Activated T-helper 17 cell treated with anti-CD3 and anti-CD28 coated beads, Interleukin-2, amount 50 U/mL, for 72 hours (primary cell): ENCODE measurements around the gene AP1M1. TPM values are rescaled to one million over a fixed set of nuclear protein-coding genes. Genes with fewer than 3 reads are reported as not detected.

Source experiments
- ATAC-seq: fragments of 150-1000 bp; cut with Tn5 transposase; replicated peaks from 2 replicates; pipeline ENCODE4 v1.10.0; 2021; ENCODE audit warnings: mild to moderate bottlenecking, moderate library complexity
- H3K27ac Mint-ChIP-seq: one replicate; pipeline ENCODE4 v1.8.0; 2022; ENCODE audit warnings: mixed read lengths
- H3K27me3 Mint-ChIP-seq: one replicate; pipeline ENCODE4 v1.8.0; 2022; ENCODE audit warnings: mixed read lengths
- H3K36me3 Mint-ChIP-seq: one replicate; pipeline ENCODE4 v1.8.0; 2022; ENCODE audit warnings: low read depth, mild to moderate bottlenecking, mixed read lengths
- H3K4me1 Mint-ChIP-seq: one replicate; pipeline ENCODE4 v1.8.0; 2022; ENCODE audit warnings: mixed read lengths
- H3K4me3 Mint-ChIP-seq: one replicate; pipeline ENCODE4 v1.8.0; 2022; ENCODE audit warnings: mild to moderate bottlenecking, mixed read lengths
- H3K9me3 Mint-ChIP-seq: one replicate; pipeline ENCODE4 v1.8.0; 2022; ENCODE audit warnings: mixed read lengths
- total RNA-seq, 2 donors: library from RNA; stranded (reverse); gene quantifications; one replicate each; pipeline ENCODE4 v1.2.3, GENCODE V29; 2022

Gene AP1M1
- total RNA-seq, 2 donors from 2014 or later = 103 to 110 TPM

DNA sequence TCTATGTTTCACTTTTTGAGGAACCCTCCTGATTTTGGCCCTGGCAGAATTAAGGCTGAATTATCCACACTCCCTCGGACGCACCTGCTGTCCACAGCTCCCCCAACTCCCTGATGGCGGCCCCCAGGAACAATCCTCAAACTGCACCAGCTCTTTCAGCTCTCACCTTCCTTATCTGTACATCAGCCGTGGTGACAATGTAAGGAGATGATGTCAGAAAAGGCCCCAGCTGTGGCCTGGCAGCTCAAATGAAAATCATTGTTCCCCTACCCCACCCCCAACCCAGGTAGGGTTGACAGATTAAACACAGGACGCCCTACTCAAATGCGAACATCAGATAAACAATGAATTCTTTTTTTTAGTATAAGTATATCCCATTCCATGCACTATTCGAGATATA lies 91.9 kb downstream of the AP1M1 start:
- Mint-ChIP-seq H3K4me3 (no peak overlapping the region), H3K4me1 (peaks cover 7% of the 10 kb centered on the region), H3K27me3 (peaks cover 7% of the 10 kb centered on the region), H3K27ac (no peak overlapping the region), H3K36me3 (no peaks in the 10 kb centered on the region), H3K9me3 (no peaks in the 10 kb centered on the region)
- no peak for ATAC-seq

DNA sequence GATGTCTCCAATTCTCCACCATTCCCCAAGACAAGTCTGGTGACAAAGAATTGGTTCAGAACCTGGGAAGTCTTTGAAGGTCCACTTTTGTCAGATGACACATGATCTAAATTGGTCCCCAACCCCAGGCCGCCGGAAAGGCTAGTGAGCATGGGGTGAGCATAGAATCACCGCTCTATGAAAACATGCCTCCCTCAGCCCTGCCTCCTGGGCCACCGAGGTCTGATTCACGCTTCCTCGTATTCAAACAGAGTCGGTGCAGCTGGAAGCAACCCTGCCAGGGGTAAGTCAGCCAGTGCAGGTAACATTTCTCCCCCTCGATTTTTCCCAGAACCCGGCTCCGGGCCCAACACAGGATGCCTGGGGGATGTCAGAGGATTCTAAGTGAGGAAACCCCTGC lies 93.0 kb downstream of the AP1M1 start:
- H3K4me1 Mint-ChIP-seq = peaks cover 7% of the 10 kb centered on the region
- no peak for ATAC-seq
- H3K4me3 Mint-ChIP-seq = no peak overlapping the region
- no peaks in the 10 kb centered on the region for H3K9me3 Mint-ChIP-seq
- peaks cover 7% of the 10 kb centered on the region for H3K27me3 Mint-ChIP-seq
- H3K36me3 Mint-ChIP-seq = no peaks in the 10 kb centered on the region
- no peak overlapping the region for H3K27ac Mint-ChIP-seq

DNA sequence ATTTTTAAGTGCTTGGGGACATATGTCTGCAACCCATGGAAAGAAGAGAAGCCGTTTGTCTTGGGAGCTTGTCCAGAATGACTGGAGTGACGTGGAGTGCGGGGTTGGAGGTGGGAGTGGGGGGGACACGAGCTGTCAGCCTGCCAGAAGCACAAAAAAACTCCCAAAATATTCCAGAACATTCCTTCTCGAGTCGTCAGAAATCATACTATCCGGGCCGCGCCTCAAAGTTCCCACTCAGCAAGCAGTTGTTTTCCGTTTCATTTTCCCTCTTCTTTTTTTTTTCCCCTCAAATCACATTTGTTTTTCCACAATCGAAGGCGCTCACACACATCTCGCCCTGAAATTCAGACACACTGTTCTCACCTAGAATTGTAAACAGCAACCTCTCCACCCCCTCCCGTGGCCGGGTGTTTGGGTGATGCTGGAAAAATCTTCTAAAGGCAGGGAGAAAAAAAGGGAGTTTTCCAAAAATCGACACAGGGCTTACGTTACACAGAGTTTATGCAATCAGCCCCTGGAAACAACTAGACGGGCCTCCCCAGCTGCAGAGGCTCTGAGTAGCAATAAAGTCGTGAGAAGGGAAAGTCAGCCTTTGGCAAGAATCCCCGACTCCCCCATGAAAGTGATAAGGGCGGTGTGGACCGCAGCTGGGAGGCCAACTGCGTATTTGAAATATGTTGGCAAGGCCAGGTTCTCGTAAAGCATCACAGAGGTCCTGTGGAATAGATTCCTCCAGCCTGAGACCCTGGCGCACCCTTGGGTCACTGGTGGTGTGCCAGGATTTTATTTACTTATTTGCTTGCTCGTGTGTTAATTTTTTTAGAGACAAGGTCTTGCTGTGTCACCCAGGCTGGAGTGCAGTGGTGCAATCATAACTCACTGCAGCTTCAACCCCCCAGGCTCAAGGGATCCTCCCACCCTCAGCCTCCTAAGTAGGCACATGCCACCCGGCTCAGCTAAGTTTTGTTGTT lies 95.7 kb downstream of the AP1M1 start:
- Mint-ChIP-seq H3K36me3 (no peaks in the 10 kb centered on the region), H3K4me1 (no peaks in the 10 kb centered on the region), H3K27ac (no peak overlapping the region), H3K27me3 (no peaks in the 10 kb centered on the region), H3K4me3 (no peak overlapping the region), H3K9me3 (no peaks in the 10 kb centered on the region)
- no peak for ATAC-seq

DNA sequence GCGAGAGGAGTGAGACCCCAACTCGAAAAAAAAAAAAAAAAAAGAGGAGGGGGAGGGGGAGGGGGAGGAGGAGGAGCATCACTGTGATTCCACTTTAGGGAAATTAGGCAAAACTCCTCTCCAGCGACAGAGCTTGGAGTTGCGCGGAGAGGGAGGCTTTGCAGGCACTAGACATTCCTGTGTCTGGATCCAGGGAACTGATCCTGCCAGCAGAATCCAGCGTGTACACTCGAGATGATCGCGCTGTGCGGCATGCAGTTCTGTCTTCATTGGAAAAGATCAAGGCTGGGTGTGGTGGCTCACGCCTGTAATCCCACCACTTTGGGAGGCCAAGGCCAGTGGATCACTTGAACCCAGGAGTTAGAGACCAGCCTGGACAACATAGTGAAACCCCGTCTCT lies 97.3 kb downstream of the AP1M1 start:
- no peaks in the 10 kb centered on the region for H3K36me3 Mint-ChIP-seq
- no peaks in the 10 kb centered on the region for H3K27me3 Mint-ChIP-seq
- ATAC-seq = no peak
- H3K4me1 Mint-ChIP-seq = no peaks in the 10 kb centered on the region
- no peak overlapping the region for H3K4me3 Mint-ChIP-seq
- no peak overlapping the region for H3K27ac Mint-ChIP-seq
- H3K9me3 Mint-ChIP-seq = no peaks in the 10 kb centered on the region

Other genes with a start within 250 kb of the AP1M1 start
- gene OR10H4, start 248.9 kb upstream of the AP1M1 start, total RNA-seq = not detected
- gene TPM4, start 121.4 kb upstream of the AP1M1 start, total RNA-seq = 100 to 1,000 TPM; 474 to 660 TPM
- 100 to 1,000 TPM; 140 to 212 TPM for gene RAB8A, start 86.0 kb upstream of the AP1M1 start, total RNA-seq
- gene HSH2D, start 54.2 kb upstream of the AP1M1 start, total RNA-seq = 10 to 100 TPM; 32.7 to 39.3 TPM
- 1 to 10 TPM in 1 of 2 donors, not detected in 1; 1.1 TPM for gene CIB3, start 24.4 kb upstream of the AP1M1 start, total RNA-seq
- 10 to 100 TPM; 43.0 to 61.9 TPM for gene FAM32A, start 12.5 kb upstream of the AP1M1 start, total RNA-seq
- 1 to 10 TPM; 1.9 to 9.9 TPM for gene KLF2, start 126.9 kb downstream of the AP1M1 start, total RNA-seq